ENCODE results near the gene SCYGR1. TPM values are rescaled to one million over a fixed set of nuclear protein-coding genes. Genes with fewer than 3 reads are reported as not detected.
"Not testable (repeated sequence)": the region's sequence is repeated elsewhere in the genome, so short reads cannot be mapped to it uniquely, and the experiment has no call there.

Gene SCYGR1
- total RNA-seq, 1 donor from 2014 or later: not detected

DNA sequence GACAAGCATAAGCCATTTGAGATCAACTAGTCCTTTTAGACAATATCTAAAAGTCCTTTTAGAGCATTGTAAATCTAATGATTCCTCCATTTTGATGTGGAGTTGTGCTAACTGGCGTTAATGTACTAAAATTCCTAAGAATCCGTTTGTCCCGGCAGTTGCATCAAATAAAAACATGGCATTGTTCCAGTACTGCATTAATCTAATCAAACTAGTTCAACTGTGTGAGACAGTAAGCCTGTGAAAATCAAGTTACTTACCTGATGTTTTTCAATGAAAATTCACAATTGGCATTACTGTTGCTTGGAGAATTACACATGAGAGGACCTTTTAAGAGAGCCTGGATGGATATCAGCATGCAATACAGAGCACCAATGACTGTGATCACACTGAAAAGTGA, 21.9 kb downstream of the SCYGR1 start:
- DNase-seq (ENCODE audit: low read depth): no peak
- H3K36me3 ChIP-seq (ENCODE audit: control insufficient read depth, insufficient read depth, low read length): no peaks in the 10 kb centered on the region
- no peak overlapping the region for H3K4me3 ChIP-seq (ENCODE audit: low read depth, low read length)
- TF ChIP-seq, protein P1, sequence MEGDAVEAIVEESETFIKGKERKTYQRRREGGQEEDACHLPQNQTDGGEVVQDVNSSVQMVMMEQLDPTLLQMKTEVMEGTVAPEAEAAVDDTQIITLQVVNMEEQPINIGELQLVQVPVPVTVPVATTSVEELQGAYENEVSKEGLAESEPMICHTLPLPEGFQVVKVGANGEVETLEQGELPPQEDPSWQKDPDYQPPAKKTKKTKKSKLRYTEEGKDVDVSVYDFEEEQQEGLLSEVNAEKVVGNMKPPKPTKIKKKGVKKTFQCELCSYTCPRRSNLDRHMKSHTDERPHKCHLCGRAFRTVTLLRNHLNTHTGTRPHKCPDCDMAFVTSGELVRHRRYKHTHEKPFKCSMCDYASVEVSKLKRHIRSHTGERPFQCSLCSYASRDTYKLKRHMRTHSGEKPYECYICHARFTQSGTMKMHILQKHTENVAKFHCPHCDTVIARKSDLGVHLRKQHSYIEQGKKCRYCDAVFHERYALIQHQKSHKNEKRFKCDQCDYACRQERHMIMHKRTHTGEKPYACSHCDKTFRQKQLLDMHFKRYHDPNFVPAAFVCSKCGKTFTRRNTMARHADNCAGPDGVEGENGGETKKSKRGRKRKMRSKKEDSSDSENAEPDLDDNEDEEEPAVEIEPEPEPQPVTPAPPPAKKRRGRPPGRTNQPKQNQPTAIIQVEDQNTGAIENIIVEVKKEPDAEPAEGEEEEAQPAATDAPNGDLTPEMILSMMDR (IDR thresholded peaks at IDR 0.05; ENCODE audit: insufficient read depth, low read length, poor library complexity, severe bottlenecking): no peak
- no peaks in the 10 kb centered on the region for H3K27me3 ChIP-seq (ENCODE audit: control insufficient read depth, insufficient read depth, low read length)

DNA sequence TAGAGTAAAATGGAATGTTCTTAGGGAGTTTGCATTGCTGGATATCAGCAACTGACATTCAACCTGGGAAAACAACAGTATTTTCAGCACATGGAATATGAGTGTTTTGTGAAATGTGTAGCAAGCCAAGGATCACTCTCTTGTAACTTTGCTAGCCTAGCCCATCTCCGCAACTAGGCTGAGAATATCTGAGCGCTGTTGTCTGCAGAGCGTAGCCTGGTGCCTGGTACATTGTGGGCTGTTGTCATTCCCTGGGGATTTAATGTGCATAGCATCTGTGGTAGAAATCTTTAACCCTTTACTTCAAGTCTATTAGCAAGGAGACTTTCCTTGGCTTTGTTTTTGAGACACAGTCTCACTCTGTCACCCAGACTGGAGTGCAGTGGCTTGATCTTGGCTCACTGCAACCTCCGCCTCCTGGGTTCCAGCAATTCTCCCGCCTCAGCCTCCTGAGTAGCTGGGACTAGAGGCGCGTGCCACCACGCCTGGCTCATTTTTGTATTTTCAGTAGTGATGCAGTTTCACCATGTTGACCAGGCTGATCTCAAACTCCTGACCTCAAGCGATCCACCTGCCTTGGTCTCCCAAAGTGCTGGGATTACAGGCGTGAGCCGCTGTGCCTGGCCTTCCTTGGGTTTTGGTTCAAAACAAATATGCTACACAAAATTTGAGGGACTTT, 23.0 kb downstream of the SCYGR1 start:
- H3K4me3 ChIP-seq (ENCODE audit: low read depth, low read length); H3K27me3 ChIP-seq (ENCODE audit: control insufficient read depth, insufficient read depth, low read length); H3K36me3 ChIP-seq (ENCODE audit: control insufficient read depth, insufficient read depth, low read length); DNase-seq (ENCODE audit: low read depth): not testable (repeated sequence)

DNA sequence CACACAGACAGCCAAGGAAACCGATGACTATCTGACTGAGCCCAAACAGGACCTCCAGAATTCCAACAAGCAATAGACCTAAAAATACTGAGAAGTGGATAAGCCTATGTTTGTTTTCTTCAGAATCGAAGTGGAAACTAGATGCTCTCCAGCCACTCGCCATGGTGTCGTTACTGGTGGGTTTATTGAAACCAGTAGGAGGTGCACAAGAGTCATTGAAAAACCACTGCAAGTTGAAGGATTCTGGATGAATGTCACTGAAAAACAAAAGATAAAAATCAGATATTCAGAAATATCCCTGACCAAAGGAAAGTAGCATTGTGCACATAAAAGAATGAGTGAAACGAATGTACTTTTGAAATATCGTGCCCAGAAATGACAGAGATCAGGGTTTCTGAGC, 24.0 kb downstream of the SCYGR1 start:
- no peaks in the 10 kb centered on the region for H3K27me3 ChIP-seq (ENCODE audit: control insufficient read depth, insufficient read depth, low read length)
- H3K4me3 ChIP-seq (ENCODE audit: low read depth, low read length): no peak overlapping the region
- DNase-seq (ENCODE audit: low read depth): no peak
- TF ChIP-seq, protein P1 (IDR thresholded peaks at IDR 0.05; ENCODE audit: insufficient read depth, low read length, poor library complexity, severe bottlenecking): peak; percentile 7
- H3K36me3 ChIP-seq (ENCODE audit: control insufficient read depth, insufficient read depth, low read length): no peaks in the 10 kb centered on the region

DNA sequence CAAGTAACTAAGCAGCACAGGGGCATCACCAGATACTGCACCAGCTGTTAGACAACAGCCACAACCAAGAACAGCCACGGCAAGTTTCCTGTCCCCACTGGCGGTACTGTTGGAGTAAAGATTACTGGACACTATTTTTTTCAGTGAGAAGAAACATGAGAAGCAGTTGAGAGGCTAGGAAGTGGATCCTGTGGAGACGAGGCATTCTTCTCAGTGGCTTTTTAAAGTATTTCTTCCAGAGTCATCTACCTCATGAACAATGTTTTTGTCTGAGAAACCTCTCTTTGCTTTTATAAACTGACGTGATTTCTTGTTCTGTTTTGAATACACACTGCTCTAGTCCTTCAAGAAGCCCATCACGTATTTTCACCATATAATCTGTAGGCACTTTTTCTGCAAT, 27.4 kb downstream of the SCYGR1 start:
- DNase-seq (ENCODE audit: low read depth): no peak
- Histone ChIP-seq H3K4me3 (ENCODE audit: low read depth, low read length) (no peak overlapping the region), H3K36me3 (ENCODE audit: control insufficient read depth, insufficient read depth, low read length) (no peaks in the 10 kb centered on the region), H3K27me3 (ENCODE audit: control insufficient read depth, insufficient read depth, low read length) (no peaks in the 10 kb centered on the region)
- TF ChIP-seq, protein P1 (IDR thresholded peaks at IDR 0.05; ENCODE audit: insufficient read depth, low read length, poor library complexity, severe bottlenecking): no peak

DNA sequence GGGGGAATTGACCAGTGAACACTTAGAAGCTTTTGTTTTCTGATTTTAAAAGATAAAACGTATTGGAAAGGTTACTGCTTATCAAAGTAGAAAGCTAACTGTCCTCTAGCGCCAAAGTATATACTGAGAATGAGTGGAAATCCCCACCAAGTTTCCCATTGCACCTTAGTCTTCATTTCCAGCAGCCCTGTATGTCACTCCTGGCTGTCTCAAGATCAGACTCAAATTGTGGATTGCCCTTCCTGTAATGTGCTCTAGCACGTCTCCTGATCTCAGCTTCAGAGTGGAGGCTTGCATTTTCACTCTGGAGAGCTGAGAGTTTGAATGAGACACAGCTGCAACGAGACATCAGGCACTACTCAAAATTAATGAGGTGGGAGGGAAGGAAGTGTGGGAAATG, 36.1 kb downstream of the SCYGR1 start:
- DNase-seq (ENCODE audit: low read depth): no peak
- Histone ChIP-seq H3K27me3 (ENCODE audit: control insufficient read depth, insufficient read depth, low read length) (no peaks in the 10 kb centered on the region), H3K4me3 (ENCODE audit: low read depth, low read length) (no peak overlapping the region), H3K36me3 (ENCODE audit: control insufficient read depth, insufficient read depth, low read length) (no peaks in the 10 kb centered on the region)
- TF ChIP-seq, protein P1 (IDR thresholded peaks at IDR 0.05; ENCODE audit: insufficient read depth, low read length, poor library complexity, severe bottlenecking): no peak

DNA sequence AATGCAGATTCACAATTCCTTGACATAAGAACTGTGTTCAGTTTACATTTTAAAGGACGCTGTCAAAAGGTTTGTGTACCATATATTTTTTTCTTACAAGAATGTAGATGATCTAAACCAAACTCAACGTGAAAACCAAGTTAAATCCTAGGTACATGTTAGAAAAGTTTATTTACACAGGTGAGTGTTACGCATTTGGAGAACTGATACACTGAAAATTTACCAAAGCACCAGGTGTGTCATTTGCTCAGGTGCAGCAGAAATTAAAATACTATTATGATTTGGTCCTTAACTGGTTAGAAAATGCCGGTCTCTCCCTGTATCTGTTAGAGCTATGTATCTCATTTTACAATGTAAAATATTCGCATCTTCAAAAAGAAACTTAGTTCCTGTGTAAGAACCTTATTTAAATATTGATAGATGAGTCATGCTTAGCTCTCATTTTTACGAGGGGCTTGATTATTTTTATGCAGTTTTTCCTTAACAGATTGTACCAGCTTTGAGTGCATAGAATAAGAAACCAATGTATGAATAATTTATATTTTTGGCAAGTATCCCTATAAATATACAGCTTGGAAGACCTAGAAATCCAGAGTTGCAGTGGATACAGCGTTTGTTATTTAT, 37.6 kb downstream of the SCYGR1 start:
- TF ChIP-seq, protein P1 (IDR thresholded peaks at IDR 0.05; ENCODE audit: insufficient read depth, low read length, poor library complexity, severe bottlenecking): no peak
- Histone ChIP-seq H3K4me3 (ENCODE audit: low read depth, low read length) (no peak overlapping the region), H3K36me3 (ENCODE audit: control insufficient read depth, insufficient read depth, low read length) (no peaks in the 10 kb centered on the region), H3K27me3 (ENCODE audit: control insufficient read depth, insufficient read depth, low read length) (no peaks in the 10 kb centered on the region)
- DNase-seq (ENCODE audit: low read depth): no peak

Data from kidney epithelial cell (primary cell).